NT2/D1 (cell line): Measurements from ENCODE around the gene PDS5A.

Experiments used
- SUZ12 ChIP-seq: IDR thresholded peaks from 2 replicates; pipeline ENCODE4 v1.6.1; 2011; ENCODE audit not compliant: insufficient read length, insufficient read depth; ENCODE audit errors: extremely low read depth
- YY1 ChIP-seq: IDR thresholded peaks from 2 replicates; pipeline ENCODE4 v1.6.1; 2011; ENCODE audit not compliant: insufficient read length, insufficient read depth
- ZNF274 ChIP-seq: IDR thresholded peaks from 2 replicates; pipeline ENCODE4 v1.6.1; 2011; ENCODE audit warnings: mild to moderate bottlenecking, low read depth, low read length

GRCh38 chr4:39802005-39802404 is 175.7 kb downstream of the PDS5A start:
- TF ChIP-seq ZNF274 (no peak), YY1 (no peak), SUZ12 (no peak)
